ENCODE data around the gene COMMD2.

Gene COMMD2

GRCh38 chr3:149790698-149791097 is 38.4 kb upstream of the COMMD2 start:
- no peak for TF ChIP-seq CTCF (IDR thresholded peaks at IDR 0.05; ENCODE audit: insufficient read depth, low read depth, low read length, missing control alignments)
- no peak for DNase-seq (ENCODE audit: low read depth)
- no peak overlapping the region for H3K4me3 ChIP-seq (ENCODE audit: low read length)

- TF ChIP-seq CTCF (IDR thresholded peaks at IDR 0.05; ENCODE audit: insufficient read depth, low read depth, low read length, missing control alignments): no peak
- DNase-seq (ENCODE audit: low read depth): peak; percentile 81
- H3K4me3 ChIP-seq (ENCODE audit: low read length): no peak overlapping the region
These were observed 38.0 kb upstream of the COMMD2 start for GRCh38 chr3:149790268-149790667.

GRCh38 chr3:149784064-149784704 is 31.9 kb upstream of the COMMD2 start:
- no peak for TF ChIP-seq CTCF (IDR thresholded peaks at IDR 0.05; ENCODE audit: insufficient read depth, low read depth, low read length, missing control alignments)
- no peak overlapping the region for H3K4me3 ChIP-seq (ENCODE audit: low read length)
- DNase-seq (ENCODE audit: low read depth): no peak

- no peak for TF ChIP-seq CTCF (IDR thresholded peaks at IDR 0.05; ENCODE audit: insufficient read depth, low read depth, low read length, missing control alignments)
- peak; percentile 67 for DNase-seq (ENCODE audit: low read depth)
- no peak overlapping the region for H3K4me3 ChIP-seq (ENCODE audit: low read length)
These were observed 31.3 kb upstream of the COMMD2 start for GRCh38 chr3:149783576-149783975.

- H3K4me3 ChIP-seq (ENCODE audit: low read length): no peak overlapping the region
- no peak for TF ChIP-seq CTCF (IDR thresholded peaks at IDR 0.05; ENCODE audit: insufficient read depth, low read depth, low read length, missing control alignments)
- no peak for DNase-seq (ENCODE audit: low read depth)
These were observed 29.5 kb upstream of the COMMD2 start for GRCh38 chr3:149781741-149782140.

- no peak for DNase-seq (ENCODE audit: low read depth)
- TF ChIP-seq CTCF (IDR thresholded peaks at IDR 0.05; ENCODE audit: insufficient read depth, low read depth, low read length, missing control alignments): no peak
- H3K4me3 ChIP-seq (ENCODE audit: low read length): no peak overlapping the region
These were observed 28.9 kb upstream of the COMMD2 start for GRCh38 chr3:149781211-149781610.
